HEK293T (cell line): ENCODE results near the gene ADSS1.

Experiments used
- CTCF ChIA-PET: fragments of 350-600 bp; formaldehyde crosslinking; extraction: SDS; loops from one replicate; lab custom pipeline; 2021; ENCODE audit warnings: antibody characterized with exemption, inconsistent platforms; lab: Yijun Ruan, JAX
- POLR2A ChIA-PET: fragments of 350-600 bp; formaldehyde crosslinking; extraction: SDS; loops from one replicate; lab custom pipeline; 2020; ENCODE audit warnings: antibody characterized with exemption, inconsistent platforms; lab: Yijun Ruan, JAX
- DNase-seq: peaks from one replicate; pipeline ENCODE4 v3.0.0; 2012; ENCODE audit warnings: mixed read lengths; ENCODE audit errors: extremely low spot score
- ARNT ChIP-seq: fragments of 450-650 bp; IDR thresholded peaks from 2 replicates; pipeline ENCODE4 v1.6.1; 2017; ENCODE audit warnings: mild to moderate bottlenecking
- BHLHE40 ChIP-seq: fragments of 450-650 bp; IDR thresholded peaks from 2 replicates; pipeline ENCODE4 v1.6.1; 2016; ENCODE audit warnings: mild to moderate bottlenecking, moderate library complexity, borderline replicate concordance
- CTBP1 ChIP-seq: fragments of 450-650 bp; IDR thresholded peaks from 2 replicates; pipeline ENCODE4 v1.6.1; 2016; ENCODE audit warnings: borderline replicate concordance
- ELF4 ChIP-seq: fragments of 450-650 bp; IDR thresholded peaks from 2 replicates; pipeline ENCODE4 v1.6.1; 2017; ENCODE audit warnings: antibody characterized with exemption
- FOXA1 ChIP-seq: fragments of 450-650 bp; IDR thresholded peaks from 2 replicates; pipeline ENCODE4 v1.6.1; 2016; ENCODE audit warnings: mild to moderate bottlenecking
- FOXK2 ChIP-seq: fragments of 450-650 bp; IDR thresholded peaks from 2 replicates; pipeline ENCODE4 v1.6.1; 2016; ENCODE audit warnings: mild to moderate bottlenecking
- FOXM1 ChIP-seq: fragments of 450-650 bp; IDR thresholded peaks from 2 replicates; pipeline ENCODE4 v1.6.1; 2017; ENCODE audit warnings: mild to moderate bottlenecking, borderline replicate concordance
- HDGF ChIP-seq: fragments of 450-650 bp; IDR thresholded peaks from 2 replicates; pipeline ENCODE4 v1.6.1; 2017; ENCODE audit warnings: antibody characterized with exemption, borderline replicate concordance
- L3MBTL2 ChIP-seq: fragments of 450-650 bp; conservative IDR thresholded peaks from 2 replicates; pipeline ENCODE4 v1.6.1; 2016; ENCODE audit warnings: mild to moderate bottlenecking
- LEF1 ChIP-seq: fragments of 450-650 bp; IDR thresholded peaks from 2 replicates; pipeline ENCODE4 v1.6.1; 2017; ENCODE audit warnings: mild to moderate bottlenecking, borderline replicate concordance
- NFRKB ChIP-seq: fragments of 450-650 bp; IDR thresholded peaks from 2 replicates; pipeline ENCODE4 v1.6.1; 2016; ENCODE audit warnings: mild to moderate bottlenecking, moderate library complexity
- SP1 ChIP-seq: fragments of 450-650 bp; IDR thresholded peaks from 2 replicates; pipeline ENCODE4 v1.6.1; 2017
- SUZ12 ChIP-seq: fragments of 450-650 bp; IDR thresholded peaks from 2 replicates; pipeline ENCODE4 v1.6.1; 2016; ENCODE audit warnings: mild to moderate bottlenecking
- TARDBP ChIP-seq: fragments of 450-650 bp; IDR thresholded peaks from 2 replicates; pipeline ENCODE4 v1.6.1; 2016
- ZNF384 ChIP-seq: fragments of 450-650 bp; IDR thresholded peaks from 2 replicates; pipeline ENCODE4 v1.6.1; 2016
- TF ChIP-seq, protein P1 (sequence below): fragments of 450-650 bp; IDR thresholded peaks from 2 replicates; pipeline ENCODE4 v1.6.1; 2016

The ADSS1 gene

DNA sequence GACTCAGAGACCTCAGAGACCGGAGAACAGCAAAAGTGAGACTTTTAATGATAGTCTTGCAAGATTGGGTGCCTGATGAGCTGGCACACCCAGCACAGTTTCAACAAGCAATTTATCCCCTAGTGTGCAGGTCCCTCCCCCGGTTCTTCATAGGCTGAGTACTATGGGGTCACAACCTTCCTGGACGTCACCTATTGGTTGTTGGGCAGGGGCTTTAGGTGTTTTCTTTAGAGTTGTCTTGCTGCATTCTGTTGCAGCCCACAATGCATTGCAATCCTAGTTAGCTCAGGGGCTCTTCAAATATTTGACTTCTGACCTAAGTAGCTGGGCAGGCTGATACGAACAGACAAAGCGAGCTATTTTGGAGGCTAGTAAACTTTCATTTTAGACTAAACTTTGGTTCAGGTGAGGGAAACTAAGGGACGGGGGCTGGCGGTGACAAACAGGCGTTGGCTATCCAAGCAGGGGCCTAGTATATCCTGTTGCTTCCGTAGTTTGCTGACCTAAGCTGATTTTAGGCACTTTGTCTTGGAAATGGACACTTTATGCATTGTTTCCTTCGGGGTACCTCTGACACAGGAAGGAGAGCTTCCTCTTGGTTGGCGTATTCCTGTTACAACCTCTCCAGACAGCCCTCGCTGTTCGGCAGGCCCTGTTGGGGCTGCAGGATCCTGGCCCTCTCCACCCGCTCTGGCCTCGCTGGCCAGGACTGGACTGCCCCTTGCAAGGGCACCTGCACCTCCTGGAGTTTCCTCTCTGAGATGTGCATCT lies 43.0 kb downstream of the ADSS1 start:
- DNase-seq, result no peak
- TF ChIP-seq FOXK2, result no peak
- no peak for TF ChIP-seq HDGF
- no peak for TF ChIP-seq TARDBP
- no peak for TF ChIP-seq SP1
- TF ChIP-seq, protein P1, sequence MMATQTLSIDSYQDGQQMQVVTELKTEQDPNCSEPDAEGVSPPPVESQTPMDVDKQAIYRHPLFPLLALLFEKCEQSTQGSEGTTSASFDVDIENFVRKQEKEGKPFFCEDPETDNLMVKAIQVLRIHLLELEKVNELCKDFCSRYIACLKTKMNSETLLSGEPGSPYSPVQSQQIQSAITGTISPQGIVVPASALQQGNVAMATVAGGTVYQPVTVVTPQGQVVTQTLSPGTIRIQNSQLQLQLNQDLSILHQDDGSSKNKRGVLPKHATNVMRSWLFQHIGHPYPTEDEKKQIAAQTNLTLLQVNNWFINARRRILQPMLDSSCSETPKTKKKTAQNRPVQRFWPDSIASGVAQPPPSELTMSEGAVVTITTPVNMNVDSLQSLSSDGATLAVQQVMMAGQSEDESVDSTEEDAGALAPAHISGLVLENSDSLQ, result no peak
- no peak for TF ChIP-seq CTBP1
- ChIA-PET POLR2A (interaction anchor here (1.3 kb wide), 1 partner anchor 14 kb away, joined by 7 read pairs; the partner anchor contains the start of gene SIVA1), CTCF (interaction anchor here (0.7 to 1.2 kb wide), 2 partner anchors 59 to 277 kb away, joined by 3 to 4 read pairs; no protein-coding TSS in a partner anchor)

DNA sequence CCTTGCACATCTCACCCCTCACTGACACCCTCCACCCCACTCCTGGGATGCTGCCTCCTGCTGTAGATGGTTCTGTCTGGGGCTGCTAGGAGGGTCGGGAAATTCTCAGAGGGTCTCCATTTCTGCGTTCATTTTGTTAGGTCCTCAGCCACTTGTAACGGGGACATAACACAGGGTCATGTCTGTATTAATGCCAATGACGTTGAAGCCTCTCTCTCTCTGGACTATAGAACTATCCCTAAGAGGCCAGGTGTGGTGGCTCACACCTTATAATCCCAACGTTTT lies 43.5 kb downstream of the ADSS1 start:
- no peak for TF ChIP-seq FOXM1
- TF ChIP-seq HDGF, result no peak
- no peak for TF ChIP-seq NFRKB
- no peak for TF ChIP-seq ARNT
- TF ChIP-seq SUZ12, result no peak
- no peak for TF ChIP-seq LEF1
- TF ChIP-seq CTBP1, result no peak
- TF ChIP-seq FOXA1, result no peak
- CTCF ChIA-PET, result interaction anchor here (0.7 to 1.2 kb wide), 2 partner anchors 59 to 277 kb away, joined by 3 to 4 read pairs; no protein-coding TSS in a partner anchor
- POLR2A ChIA-PET, result interaction anchor here (1.3 kb wide), 1 partner anchor 15 kb away, joined by 7 read pairs; the partner anchor contains the start of gene SIVA1

DNA sequence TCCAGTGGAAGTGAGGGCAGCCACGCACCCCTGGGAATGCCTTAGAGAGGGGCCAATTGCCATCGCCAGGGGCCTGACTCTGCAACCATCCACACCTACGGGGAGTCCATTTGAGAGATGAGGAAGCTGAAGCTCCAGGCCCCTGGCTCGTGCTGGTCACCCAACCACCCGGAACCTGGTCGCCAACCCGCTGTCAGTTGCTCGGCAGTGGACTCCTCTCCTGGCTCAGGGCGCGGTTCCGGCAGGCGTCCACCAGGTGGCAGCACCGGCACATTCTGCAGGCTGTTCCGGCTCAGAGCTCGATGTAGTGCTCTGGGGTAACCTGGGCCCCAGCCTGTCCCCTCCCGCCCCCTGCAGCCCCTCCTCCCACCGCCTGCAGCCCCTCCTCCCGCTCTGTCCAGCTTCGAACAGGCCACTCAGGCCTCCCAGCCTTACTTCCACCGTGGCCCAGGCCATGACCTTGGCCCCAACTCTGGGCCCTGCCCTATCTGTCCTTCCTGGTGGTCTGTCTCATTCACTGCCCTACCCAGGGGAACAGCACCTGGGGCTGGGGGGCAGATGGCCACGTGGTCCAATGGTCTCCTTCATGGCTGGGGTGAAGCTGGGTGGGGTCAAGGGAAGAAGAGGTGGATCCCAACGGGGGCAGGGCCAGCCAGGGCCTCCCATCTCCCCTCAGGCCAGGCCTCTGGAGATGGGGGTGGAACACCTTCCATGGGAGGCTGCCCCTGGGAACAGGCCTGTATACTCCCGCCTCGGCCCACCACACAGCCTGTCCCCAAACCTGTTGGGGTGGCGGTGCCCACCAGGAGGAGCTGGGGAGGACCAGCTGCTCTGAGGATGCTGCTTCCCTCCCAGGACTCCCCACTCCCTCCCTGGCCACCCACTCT lies 44.7 kb downstream of the ADSS1 start:
- no peak for TF ChIP-seq ZNF384
- no peak for TF ChIP-seq NFRKB
- TF ChIP-seq ARNT, result no peak
- no peak for TF ChIP-seq L3MBTL2
- TF ChIP-seq CTBP1, result no peak
- TF ChIP-seq FOXM1, result no peak
- no peak for TF ChIP-seq HDGF
- TF ChIP-seq FOXK2, result no peak
- no peak for TF ChIP-seq TARDBP
- TF ChIP-seq ELF4, result no peak
- CTCF ChIA-PET, result interaction anchor here (0.7 to 1.8 kb wide), 12 partner anchors 11 to 171 kb away, joined by 3 to 15 read pairs (median 4); partner anchors contain the start of gene SIVA1
- DNase-seq, result peak; percentile 88
- POLR2A ChIA-PET, result interaction anchor here (1.1 to 3.0 kb wide), 3 partner anchors 16 to 58 kb away, joined by 6 to 18 read pairs (median 8); partner anchors contain the start of gene SIVA1

More for the DNA sequence above, 43.5 kb downstream of the ADSS1 start:
- DNase-seq, result no peak

DNA sequence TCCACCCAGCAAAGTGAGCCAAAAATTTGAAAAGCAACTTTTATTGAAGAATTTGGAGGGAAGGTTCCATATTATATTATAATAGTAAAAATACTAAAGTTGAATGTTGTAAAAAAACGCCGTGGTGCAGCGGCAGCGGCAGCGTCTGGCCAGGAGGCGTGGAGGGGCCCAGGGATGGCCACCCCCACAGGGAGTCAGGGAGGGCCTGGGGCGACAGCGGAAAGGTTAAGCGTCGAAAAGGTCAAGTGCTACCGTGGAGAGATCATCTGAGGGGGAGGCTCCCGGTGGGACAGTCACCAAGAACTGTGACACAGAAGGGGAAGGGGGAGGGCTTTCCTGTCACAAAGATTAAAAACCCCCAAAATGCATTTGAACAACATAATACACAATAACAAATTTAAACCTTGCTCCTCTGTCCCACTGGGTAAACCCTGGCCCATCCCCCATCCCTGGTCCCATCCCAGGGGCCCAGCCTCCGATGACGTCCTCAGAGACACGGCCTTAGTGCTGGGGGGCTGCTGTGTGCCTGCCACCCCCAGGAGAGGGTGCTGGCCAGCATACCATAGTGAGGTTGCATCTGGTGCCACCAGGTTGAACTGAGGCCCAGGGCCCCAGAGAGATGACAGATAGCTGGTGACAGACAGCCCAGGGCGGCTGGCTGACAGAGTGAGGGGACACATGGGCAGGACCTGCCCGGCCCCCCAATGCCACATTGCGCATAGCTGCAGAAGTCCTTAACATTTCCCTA lies 45.5 kb downstream of the ADSS1 start:
- TF ChIP-seq ZNF384, result no peak
- no peak for TF ChIP-seq LEF1
- TF ChIP-seq NFRKB, result no peak
- TF ChIP-seq TARDBP, result no peak
- TF ChIP-seq BHLHE40, result no peak
- TF ChIP-seq SUZ12, result no peak
- no peak for TF ChIP-seq FOXA1
- TF ChIP-seq ELF4, result no peak
- no peak for TF ChIP-seq SP1
- no peak for TF ChIP-seq L3MBTL2
- no peak for TF ChIP-seq HDGF
- TF ChIP-seq FOXM1, result no peak
- TF ChIP-seq FOXK2, result no peak
- ChIA-PET POLR2A (interaction anchor here (1.0 to 3.0 kb wide), 5 partner anchors 17 to 167 kb away, joined by 3 to 18 read pairs (median 6); partner anchors contain the start of gene SIVA1), CTCF (interaction anchor here (0.6 to 1.8 kb wide), 9 partner anchors 18 to 133 kb away, joined by 3 to 15 read pairs (median 4); partner anchors contain the start of gene SIVA1)
- no peak for DNase-seq

GRCh38 chr14:104770072-104770579 lies 46.1 kb downstream of the ADSS1 start:
- TF ChIP-seq TARDBP, result no peak
- no peak for TF ChIP-seq ELF4
- no peak for TF ChIP-seq ZNF384
- no peak for TF ChIP-seq FOXK2
- TF ChIP-seq FOXA1, result no peak
- no peak for TF ChIP-seq ARNT
- TF ChIP-seq CTBP1, result no peak
- no peak for TF ChIP-seq L3MBTL2
- TF ChIP-seq LEF1, result no peak
- TF ChIP-seq FOXM1, result no peak
- no peak for TF ChIP-seq NFRKB
- TF ChIP-seq, protein P1, result no peak
- no peak for TF ChIP-seq SUZ12
- TF ChIP-seq SP1, result no peak
- TF ChIP-seq BHLHE40, result no peak
- no peak for TF ChIP-seq HDGF
- CTCF ChIA-PET, result interaction anchor here (0.6 kb wide), 1 partner anchor 134 kb away, joined by 3 read pairs; no protein-coding TSS in a partner anchor
- no peak for DNase-seq
- POLR2A ChIA-PET, result interaction anchor here (1.0 to 3.0 kb wide), 5 partner anchors 11 to 167 kb away, joined by 3 to 18 read pairs (median 4); partner anchors contain the start of gene SIVA1
